Lower leg skin (tissue), 4 donors: ENCODE data around the gene HSPA5. TPM values are rescaled to one million over a fixed set of nuclear protein-coding genes. Genes with fewer than 3 reads are reported as not detected.
"Not testable (repeated sequence)": the region's sequence is repeated elsewhere in the genome, so short reads cannot be mapped to it uniquely, and the experiment has no call there.

Experiments used
- DNase-seq, 2 donors: peaks; one replicate each; pipeline ENCODE4 v3.0.0-alpha.2; 2019; ENCODE audit warnings: low spot score in 2 of 2
- H3K4me3 ChIP-seq: fragments of 200-600 bp; sonication (generic); 2 replicates; pipeline ENCODE4 v1.5.1; 2017; ENCODE audit warnings: mild to moderate bottlenecking, low read depth; ENCODE audit not compliant: poor library complexity, severe bottlenecking
- CTCF ChIP-seq, 3 donors: fragments of 450-650 bp; IDR thresholded peaks; one replicate each; pipeline ENCODE4 v1.5.1; 2016; ENCODE audit warnings: antibody characterized with exemption in 3 of 3, mild to moderate bottlenecking in 3 of 3, moderate library complexity in 2 of 3
- POLR2A ChIP-seq, 2 donors: fragments of 450-650 bp; IDR thresholded peaks; one replicate each; pipeline ENCODE4 v1.6.1; 2016 to 2017; ENCODE audit warnings: antibody characterized with exemption in 2 of 2, mild to moderate bottlenecking in 1 of 2, moderate library complexity in 1 of 2
- WGBS, 2 donors: methylation state at CpG; one replicate each; pipeline ENCODE4 v1.1.5; 2018; 5-methylcytosine and 5-hydroxymethylcytosine counted together
- intact Hi-C: fragments of 100-400 bp; cut with DNase I; formaldehyde crosslinking; loops from one replicate; pipeline ENCODE4 v1.15.0; 2023; ENCODE audit warnings: low total_unique reads
- total RNA-seq, 4 donors: library from RNA; depleted of rRNA; stranded (reverse); fragments of >200 nt; gene quantifications; one replicate each; pipeline ENCODE4 v1.1.0, GENCODE V29; 2016

HSPA5 gene
- total RNA-seq, 4 donors from 2014 or later, result 55.9 to 72.3 (median 65.7) TPM

DNA sequence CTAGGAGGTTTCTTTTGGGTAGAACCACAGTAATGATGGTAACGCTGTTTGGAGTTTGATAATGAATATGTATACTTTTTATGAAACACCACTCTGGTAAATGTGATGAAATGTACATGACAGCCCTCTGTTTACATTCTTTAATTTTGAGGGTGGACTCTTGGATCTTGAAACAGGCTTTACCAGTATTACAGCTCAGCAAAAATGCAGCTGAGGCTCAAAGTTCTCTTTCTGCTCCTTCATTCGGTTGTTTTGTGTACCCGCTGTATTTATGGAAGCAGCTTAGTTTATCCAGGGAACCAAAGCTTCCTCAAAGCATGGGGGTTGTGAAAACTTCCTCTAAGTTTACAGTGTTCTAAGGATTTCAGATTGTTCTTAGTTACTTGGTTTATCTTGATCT is 31.6 kb upstream of the HSPA5 start:
- no peak overlapping the region for H3K4me3 ChIP-seq
- no peak for TF ChIP-seq POLR2A (IDR thresholded peaks at IDR 0.05)
- no peak for TF ChIP-seq CTCF (IDR thresholded peaks at IDR 0.05)
- intact Hi-C loops, result no loop called here
- DNase-seq, result no peak
- 45 to 53% methylated on average over 3 of the region's 3 CpGs for WGBS, 2 donors

DNA sequence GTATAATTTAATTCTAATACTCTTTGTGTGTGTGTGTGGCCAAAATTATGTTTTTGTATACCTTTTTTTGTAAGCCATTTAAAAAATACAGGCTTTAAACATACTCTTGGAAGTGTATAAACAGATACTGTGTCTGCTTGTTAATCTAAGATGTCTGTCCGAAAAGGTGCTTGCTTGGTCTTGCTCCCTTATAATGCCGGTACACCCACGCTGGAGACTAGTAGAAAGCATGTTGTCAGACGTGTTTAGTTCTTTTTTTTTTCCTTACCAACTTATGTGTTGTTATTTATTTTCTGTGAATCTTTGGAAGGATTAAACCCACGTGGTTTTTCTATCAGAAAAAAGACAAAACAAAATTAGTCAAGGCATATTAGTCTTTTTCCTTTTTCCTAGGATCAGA is 29.9 kb upstream of the HSPA5 start:
- TF ChIP-seq POLR2A (IDR thresholded peaks at IDR 0.05) (no peak), CTCF (IDR thresholded peaks at IDR 0.05) (no peak)
- WGBS, 2 donors, result 43 to 48% methylated on average over 5 of the region's 5 CpGs
- no peak overlapping the region for H3K4me3 ChIP-seq
- no peak for DNase-seq
- intact Hi-C loops, result no loop called here

GRCh38 chr9:125269014-125269397 is 27.9 kb upstream of the HSPA5 start:
- H3K4me3 ChIP-seq, result no peak overlapping the region
- TF ChIP-seq POLR2A (IDR thresholded peaks at IDR 0.05), result no peak
- TF ChIP-seq CTCF (IDR thresholded peaks at IDR 0.05), result no peak
- intact Hi-C loops, result no loop called here
- no peak for DNase-seq
- 94 to 97% methylated on average over 1 of the region's 1 CpG for WGBS, 2 donors

- TF ChIP-seq CTCF (IDR thresholded peaks at IDR 0.05) (no peak), POLR2A (IDR thresholded peaks at IDR 0.05) (no peak)
- WGBS, 2 donors, result 63 to 72% methylated on average over 6 of the region's 6 CpGs
- no peak overlapping the region for H3K4me3 ChIP-seq
- intact Hi-C loops, result no loop called here
- no peak for DNase-seq
These were observed 27.4 kb upstream of the HSPA5 start for GRCh38 chr9:125268394-125269013.

GRCh38 chr9:125264068-125264467 is 22.9 kb upstream of the HSPA5 start:
- DNase-seq, H3K4me3 ChIP-seq, intact Hi-C loops: not testable (repeated sequence)
- 85 to 86% methylated on average over 7 of the region's 7 CpGs for WGBS, 2 donors

DNA sequence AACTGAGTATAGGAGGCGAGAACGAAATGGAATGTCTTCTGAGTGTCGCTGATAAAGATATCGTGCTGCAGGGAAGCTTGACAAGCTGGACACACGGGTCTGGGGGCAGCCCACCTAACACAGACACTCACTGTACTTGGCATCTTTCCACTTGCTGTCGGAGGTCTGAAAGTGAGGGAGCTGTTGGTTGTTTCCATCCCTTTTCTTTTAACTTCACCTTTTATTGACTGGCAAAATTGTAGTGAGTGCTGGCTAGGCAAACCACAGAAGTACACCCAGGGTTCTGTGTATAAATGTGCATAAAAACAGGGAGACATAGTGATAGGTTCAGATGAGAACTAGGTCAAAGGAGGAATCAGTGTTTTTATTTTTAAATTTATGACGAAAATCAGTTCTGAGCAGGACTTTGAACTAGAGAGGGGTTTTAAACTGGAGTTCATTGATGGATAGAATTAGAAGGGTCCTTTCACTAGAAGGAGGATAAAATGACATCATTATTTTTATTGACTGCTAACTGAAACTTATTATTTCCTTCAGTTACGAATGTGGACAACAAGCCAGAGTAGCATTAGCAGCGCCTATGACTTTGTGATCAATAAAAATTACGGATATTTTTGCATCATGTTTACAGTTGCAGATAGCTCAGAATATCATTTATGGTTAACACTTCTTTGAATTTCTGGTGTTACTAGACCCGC is 21.3 kb upstream of the HSPA5 start:
- peak overlapping the region; percentile 100 for H3K4me3 ChIP-seq
- TF ChIP-seq CTCF (IDR thresholded peaks at IDR 0.05) (no peak), POLR2A (IDR thresholded peaks at IDR 0.05) (no peak)
- no peak for DNase-seq
- intact Hi-C loops, result no loop called here
- WGBS, 2 donors, result 14 to 17% methylated on average over 11 of the region's 11 CpGs
